Gastrocnemius medialis (tissue), 4 donors: ENCODE measurements around the gene SULT2B1. TPM values are rescaled to one million over a fixed set of nuclear protein-coding genes. Genes with fewer than 3 reads are reported as not detected.
"Not testable (repeated sequence)": the region's sequence is repeated elsewhere in the genome, so short reads cannot be mapped to it uniquely, and the experiment has no call there.

ENCODE experiments used
- ATAC-seq, 2 donors: fragments of 150-250 bp; one replicate each; pipeline ENCODE4 v1.9.1; 2016
- DNase-seq, 2 donors: peaks; one replicate each; pipeline ENCODE4 v3.0.0-alpha.2; 2019
- H3K27ac ChIP-seq, 4 donors: fragments of 200-600 bp; sonication (generic); 1 replicate in 1 of 4; 2 replicates in 3 of 4; pipeline ENCODE4 v1.5.1; 2016 to 2018; ENCODE audit warnings: mild to moderate bottlenecking in 2 of 4, moderate library complexity in 1 of 4
- H3K27me3 ChIP-seq, 3 donors: fragments of 200-600 bp; sonication (generic) in 2 of 3; 1 replicate in 1 of 3; 2 replicates in 2 of 3; pipeline versions ENCODE4 v1.5.1 to v1.6.0; 2016 to 2019; ENCODE audit warnings: mild to moderate bottlenecking in 1 of 3, moderate library complexity in 1 of 3
- H3K36me3 ChIP-seq, 2 donors: fragments of 200-600 bp; sonication (generic) in 1 of 2; one replicate each; pipeline ENCODE4 v1.5.1; 2017 to 2018
- H3K4me1 ChIP-seq, 2 donors: fragments of 200-600 bp; sonication (generic) in 1 of 2; one replicate each; pipeline ENCODE4 v1.5.1; 2016 to 2017; ENCODE audit warnings: mild to moderate bottlenecking in 2 of 2
- H3K4me3 ChIP-seq, 4 donors: fragments of 200-600 bp; sonication (generic) in 3 of 4; 1 replicate in 1 of 4; 2 replicates in 3 of 4; pipeline ENCODE4 v1.5.1; 2016 to 2019; ENCODE audit warnings: mild to moderate bottlenecking in 2 of 4
- H3K9me3 ChIP-seq, 3 donors: fragments of 200-600 bp; sonication (generic) in 2 of 3; 1 replicate in 1 of 3; 2 replicates in 2 of 3; pipeline ENCODE4 v1.5.1; 2016 to 2019
- CTCF ChIP-seq, 5 experiments: fragments of 450-650 bp in 3 of 5; fragments of 200-600 bp in 2 of 5; sonication (generic) in 2 of 5; IDR thresholded peaks in 4 of 5; conservative IDR thresholded peaks in 1 of 5; 1 replicate in 4 of 5; 2 replicates in 1 of 5; pipeline ENCODE4 v1.5.1; 2016 to 2019; ENCODE audit warnings: antibody characterized with exemption in 5 of 5, mild to moderate bottlenecking in 3 of 5, moderate library complexity in 3 of 5
- POLR2A ChIP-seq, 2 donors: fragments of 450-650 bp; IDR thresholded peaks; one replicate each; pipeline ENCODE4 v1.6.1; 2017; ENCODE audit warnings: antibody characterized with exemption in 2 of 2, mild to moderate bottlenecking in 2 of 2, moderate library complexity in 2 of 2
- in situ Hi-C, 4 donors: fragments of 200-750 bp; cut with MboI; loops; one replicate each; pipeline versions ENCODE4 v1.15.0 to v1.8.0; 2017; ENCODE audit warnings: low sequenced_read_pairs in 4 of 4
- intact Hi-C: fragments of 100-400 bp; cut with DNase I; formaldehyde crosslinking; loops from one replicate; pipeline ENCODE4 v1.15.1; 2023; ENCODE audit warnings: low total_unique reads
- total RNA-seq, 4 donors: library from RNA; depleted of rRNA; stranded (reverse); fragments of >200 nt; gene quantifications; one replicate each; pipeline versions ENCODE4 v1.1.0 to v1.2.3, GENCODE V29; 2016

The SULT2B1 gene
- total RNA-seq, 4 donors from 2014 or later = not detected

DNA sequence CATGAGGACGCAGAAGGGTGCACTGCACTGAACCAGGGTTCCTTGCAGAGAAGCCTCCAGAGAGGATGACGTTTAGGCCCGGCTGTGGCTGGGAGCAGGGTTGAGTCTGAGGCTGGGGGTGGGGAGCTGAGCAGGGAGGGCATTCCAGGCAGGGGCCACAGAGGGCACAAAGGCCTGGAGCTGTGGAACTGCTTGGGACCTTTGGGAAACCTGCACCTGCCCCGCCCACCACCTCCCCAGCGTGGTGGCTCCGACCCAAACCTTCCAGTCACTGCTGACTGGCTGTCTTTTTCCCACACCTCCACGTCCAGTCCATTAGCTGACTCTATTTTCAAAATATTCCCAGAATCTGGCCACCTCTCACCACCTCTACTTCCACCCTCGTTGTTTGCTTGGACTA lies 35.4 kb upstream of the SULT2B1 start:
- H3K36me3 ChIP-seq = no peaks in the 10 kb centered on the region
- H3K9me3 ChIP-seq = no peaks in the 10 kb centered on the region
- in situ Hi-C loops = no loop called here
- intact Hi-C loops = no loop called here
- H3K27ac ChIP-seq = no peak overlapping the region
- no peak for TF ChIP-seq POLR2A (IDR thresholded peaks at IDR 0.05)
- TF ChIP-seq CTCF (IDR thresholded peaks at IDR 0.05 in 4 of 5, conservative IDR thresholded peaks at IDR 0.05 in 1 of 5) = no peak
- ATAC-seq (no peak), DNase-seq (no peak)
- H3K4me3 ChIP-seq = no peak overlapping the region
- peaks cover 17 to 22% (median 21%) of the 10 kb centered on the region in 3 donors for H3K27me3 ChIP-seq
- no peaks in the 10 kb centered on the region for H3K4me1 ChIP-seq

- in situ Hi-C loops (no loop called here), intact Hi-C loops (no loop called here)
- Histone ChIP-seq H3K4me1 (no peaks in the 10 kb centered on the region), H3K36me3 (no peaks in the 10 kb centered on the region), H3K4me3 (no peak overlapping the region), H3K27me3 (peaks cover 4 to 6% (median 5%) of the 10 kb centered on the region in 3 donors), H3K27ac (no peak overlapping the region), H3K9me3 (no peaks in the 10 kb centered on the region)
- ATAC-seq = no peak
- DNase-seq = no peak
- TF ChIP-seq CTCF (IDR thresholded peaks at IDR 0.05 in 4 of 5, conservative IDR thresholded peaks at IDR 0.05 in 1 of 5) (no peak), POLR2A (IDR thresholded peaks at IDR 0.05) (no peak)
Observed at GRCh38 chr19:48518207-48518606, 33.8 kb upstream of the SULT2B1 start.

- ATAC-seq, H3K36me3 ChIP-seq, DNase-seq, in situ Hi-C loops, H3K27me3 ChIP-seq, H3K27ac ChIP-seq, H3K4me1 ChIP-seq, intact Hi-C loops, H3K4me3 ChIP-seq, H3K9me3 ChIP-seq: not testable (repeated sequence)
Observed at GRCh38 chr19:48519426-48519825, 32.5 kb upstream of the SULT2B1 start.

GRCh38 chr19:48520134-48520533 lies 31.8 kb upstream of the SULT2B1 start:
- no peak for TF ChIP-seq POLR2A (IDR thresholded peaks at IDR 0.05)
- no peak for TF ChIP-seq CTCF (IDR thresholded peaks at IDR 0.05 in 4 of 5, conservative IDR thresholded peaks at IDR 0.05 in 1 of 5)
- Histone ChIP-seq H3K27me3 (no peaks in the 10 kb centered on the region), H3K36me3 (no peaks in the 10 kb centered on the region), H3K4me3 (no peak overlapping the region), H3K27ac (no peak overlapping the region), H3K4me1 (no peaks in the 10 kb centered on the region), H3K9me3 (no peaks in the 10 kb centered on the region)
- intact Hi-C loops (no loop called here), in situ Hi-C loops (no loop called here)
- no peak for DNase-seq
- no peak for ATAC-seq

- no peaks in the 10 kb centered on the region for H3K36me3 ChIP-seq
- H3K27me3 ChIP-seq = no peaks in the 10 kb centered on the region
- no peaks in the 10 kb centered on the region for H3K4me1 ChIP-seq
- no peak for TF ChIP-seq CTCF (IDR thresholded peaks at IDR 0.05 in 4 of 5, conservative IDR thresholded peaks at IDR 0.05 in 1 of 5)
- TF ChIP-seq POLR2A (IDR thresholded peaks at IDR 0.05) = no peak
- no peak for ATAC-seq
- intact Hi-C loops (no loop called here), in situ Hi-C loops (no loop called here)
- H3K27ac ChIP-seq = no peak overlapping the region
- DNase-seq = no peak
- H3K4me3 ChIP-seq = peak overlapping the region in 1 of 4 donors; percentile 17
- peaks cover 0 to 4% (median 0%) of the 10 kb centered on the region in 3 donors for H3K9me3 ChIP-seq
Observed at GRCh38 chr19:48524221-48524620, 27.8 kb upstream of the SULT2B1 start.
